Astrocyte (in vitro differentiated cells and primary cell): ENCODE data around the gene IFNA8.
"Not testable (repeated sequence)": the region's sequence is repeated elsewhere in the genome, so short reads cannot be mapped to it uniquely, and the experiment has no call there.

Source experiments
- EZH2 ChIP-seq: IDR thresholded peaks from 2 replicates; pipeline ENCODE4 v1.6.1; 2012; ENCODE audit warnings: mild to moderate bottlenecking, low read length, inconsistent platforms; ENCODE audit not compliant: insufficient read depth
- TF ChIP-seq, protein P1 (sequence below): IDR thresholded peaks from 2 replicates; pipeline ENCODE4 v1.5.1; 2011; ENCODE audit warnings: low read depth, mild to moderate bottlenecking, inconsistent platforms, low read length, moderate library complexity; ENCODE audit not compliant: insufficient read depth

DNA sequence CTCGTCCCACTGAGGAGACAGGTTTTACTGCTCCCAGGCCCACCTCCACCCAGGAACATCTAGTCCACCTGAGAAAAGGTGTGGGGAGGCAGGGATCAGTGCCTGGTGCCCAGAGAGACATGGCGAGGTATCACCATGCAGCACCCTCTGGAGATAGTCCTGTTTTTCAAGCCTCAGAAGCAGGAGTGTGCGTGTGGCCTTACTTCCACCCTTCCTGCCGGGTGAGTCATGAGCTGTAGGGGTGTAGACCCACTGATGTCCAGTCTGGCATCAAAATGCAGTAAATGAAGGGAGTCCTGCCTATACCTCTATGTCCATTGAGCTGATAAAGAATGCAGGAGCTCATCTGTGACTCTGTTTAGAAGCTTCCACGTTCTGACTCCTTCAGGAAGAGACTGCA lies 40.4 kb downstream of the IFNA8 start:
- TF ChIP-seq, protein P1, sequence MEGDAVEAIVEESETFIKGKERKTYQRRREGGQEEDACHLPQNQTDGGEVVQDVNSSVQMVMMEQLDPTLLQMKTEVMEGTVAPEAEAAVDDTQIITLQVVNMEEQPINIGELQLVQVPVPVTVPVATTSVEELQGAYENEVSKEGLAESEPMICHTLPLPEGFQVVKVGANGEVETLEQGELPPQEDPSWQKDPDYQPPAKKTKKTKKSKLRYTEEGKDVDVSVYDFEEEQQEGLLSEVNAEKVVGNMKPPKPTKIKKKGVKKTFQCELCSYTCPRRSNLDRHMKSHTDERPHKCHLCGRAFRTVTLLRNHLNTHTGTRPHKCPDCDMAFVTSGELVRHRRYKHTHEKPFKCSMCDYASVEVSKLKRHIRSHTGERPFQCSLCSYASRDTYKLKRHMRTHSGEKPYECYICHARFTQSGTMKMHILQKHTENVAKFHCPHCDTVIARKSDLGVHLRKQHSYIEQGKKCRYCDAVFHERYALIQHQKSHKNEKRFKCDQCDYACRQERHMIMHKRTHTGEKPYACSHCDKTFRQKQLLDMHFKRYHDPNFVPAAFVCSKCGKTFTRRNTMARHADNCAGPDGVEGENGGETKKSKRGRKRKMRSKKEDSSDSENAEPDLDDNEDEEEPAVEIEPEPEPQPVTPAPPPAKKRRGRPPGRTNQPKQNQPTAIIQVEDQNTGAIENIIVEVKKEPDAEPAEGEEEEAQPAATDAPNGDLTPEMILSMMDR = not testable (repeated sequence)
- TF ChIP-seq EZH2 = not testable (repeated sequence)
